ENCODE data around the gene ZNHIT2. TPM values are rescaled to one million over a fixed set of nuclear protein-coding genes. Genes with fewer than 3 reads are reported as not detected.
A peak's percentile ranks its signal among the peaks of the same experiment; 100 is the strongest.

ZNHIT2 gene
- total RNA-seq, 4 donors from 2014 or later = 9.6 to 40.8 (median 12.2) TPM

DNA sequence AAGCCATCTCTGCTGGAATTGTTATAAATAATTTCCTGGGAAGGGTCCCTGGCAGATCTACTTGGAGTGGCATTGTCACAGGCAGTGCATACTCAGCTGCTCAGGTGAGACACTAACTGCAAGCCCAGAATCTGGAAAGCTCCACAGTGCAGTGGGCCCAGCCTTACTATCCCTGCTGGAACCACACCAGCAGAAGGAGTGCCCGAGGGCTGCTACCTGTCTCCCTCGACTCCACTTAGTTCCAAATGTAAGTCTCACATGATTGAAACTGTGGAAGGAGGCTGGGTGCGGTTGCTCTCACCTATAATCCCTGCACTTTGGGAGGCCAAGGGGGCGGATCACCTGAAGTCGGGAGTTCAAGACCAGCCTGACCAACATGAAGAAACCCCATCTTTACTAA lies 31.2 kb upstream of the ZNHIT2 start:
- H3K9me3 ChIP-seq = no peaks in the 10 kb centered on the region
- H3K27me3 ChIP-seq = no peaks in the 10 kb centered on the region
- WGBS, 2 donors (ENCODE audit: low coverage in 1 of 2) = 77 to 81% methylated on average over 3 to 5 of the region's 5 CpGs
- intact Hi-C loops (cut with DNase I; ENCODE audit: low total_unique reads) = no loop called here
- peaks cover 8 to 15% (median 10%) of the 10 kb centered on the region in 4 donors for H3K4me1 ChIP-seq
- H3K36me3 ChIP-seq = no peaks in the 10 kb centered on the region
- no peak overlapping the region for H3K27ac ChIP-seq
- no peak for TF ChIP-seq POLR2A (IDR thresholded peaks at IDR 0.05)
- TF ChIP-seq POLR2AphosphoS5 (IDR thresholded peaks at IDR 0.05) = no peak
- TF ChIP-seq, protein P1, sequence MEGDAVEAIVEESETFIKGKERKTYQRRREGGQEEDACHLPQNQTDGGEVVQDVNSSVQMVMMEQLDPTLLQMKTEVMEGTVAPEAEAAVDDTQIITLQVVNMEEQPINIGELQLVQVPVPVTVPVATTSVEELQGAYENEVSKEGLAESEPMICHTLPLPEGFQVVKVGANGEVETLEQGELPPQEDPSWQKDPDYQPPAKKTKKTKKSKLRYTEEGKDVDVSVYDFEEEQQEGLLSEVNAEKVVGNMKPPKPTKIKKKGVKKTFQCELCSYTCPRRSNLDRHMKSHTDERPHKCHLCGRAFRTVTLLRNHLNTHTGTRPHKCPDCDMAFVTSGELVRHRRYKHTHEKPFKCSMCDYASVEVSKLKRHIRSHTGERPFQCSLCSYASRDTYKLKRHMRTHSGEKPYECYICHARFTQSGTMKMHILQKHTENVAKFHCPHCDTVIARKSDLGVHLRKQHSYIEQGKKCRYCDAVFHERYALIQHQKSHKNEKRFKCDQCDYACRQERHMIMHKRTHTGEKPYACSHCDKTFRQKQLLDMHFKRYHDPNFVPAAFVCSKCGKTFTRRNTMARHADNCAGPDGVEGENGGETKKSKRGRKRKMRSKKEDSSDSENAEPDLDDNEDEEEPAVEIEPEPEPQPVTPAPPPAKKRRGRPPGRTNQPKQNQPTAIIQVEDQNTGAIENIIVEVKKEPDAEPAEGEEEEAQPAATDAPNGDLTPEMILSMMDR (IDR thresholded peaks at IDR 0.05) = no peak
- TF ChIP-seq EP300 (IDR thresholded peaks at IDR 0.05; ENCODE audit: low read depth) = no peak
- H3K4me3 ChIP-seq = no peak overlapping the region
- in situ Hi-C loops (cut with MboI; ENCODE audit: low pct_ligation_motif_present in 1 of 4, low pct_unique_long_range_greater_than_20kb in 1 of 4, low sequenced_read_pairs in 3 of 4) = no loop called here
- no peak for DNase-seq

DNA sequence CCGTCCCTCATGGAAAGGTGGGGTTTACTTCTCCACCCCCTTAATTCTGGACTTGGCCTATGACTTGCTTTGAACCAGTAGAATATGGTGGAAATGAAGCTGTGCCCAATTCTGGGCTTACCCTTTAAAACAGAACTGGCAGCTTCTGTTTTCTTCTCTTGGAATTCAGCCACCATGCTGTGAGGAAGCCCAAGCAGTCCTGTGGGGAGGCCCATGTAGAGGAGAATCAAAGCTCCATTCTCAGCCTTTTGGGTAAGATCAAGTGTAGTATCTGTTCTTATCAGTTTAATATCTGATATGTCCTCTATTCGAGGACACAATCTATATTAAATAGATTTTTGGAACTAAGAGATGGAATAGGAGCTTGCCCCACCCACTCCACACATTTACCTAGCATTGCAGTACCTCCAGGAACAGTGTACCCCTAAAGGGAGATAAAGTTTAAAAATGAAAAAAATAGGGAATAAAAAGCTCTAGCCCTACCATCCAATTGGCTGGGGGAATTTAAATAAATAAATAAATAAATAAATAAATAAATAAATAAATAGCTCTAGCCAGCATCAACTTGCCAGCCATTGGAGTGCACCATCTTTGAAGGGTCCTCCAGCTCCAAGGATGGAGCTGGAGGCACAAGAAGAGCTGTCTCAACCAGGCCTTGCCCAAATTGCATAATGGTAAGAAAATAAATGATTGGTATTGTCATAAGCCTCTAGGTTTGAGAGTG lies 30.0 kb upstream of the ZNHIT2 start:
- H3K27ac ChIP-seq = no peak overlapping the region
- WGBS, 2 donors (ENCODE audit: low coverage in 1 of 2) = 73 to 80% methylated on average over 2 of the region's 2 CpGs
- no peaks in the 10 kb centered on the region for H3K36me3 ChIP-seq
- H3K4me1 ChIP-seq = peaks cover 8 to 15% (median 10%) of the 10 kb centered on the region in 4 donors
- H3K27me3 ChIP-seq = no peaks in the 10 kb centered on the region
- no peak for DNase-seq
- no peak overlapping the region for H3K4me3 ChIP-seq
- H3K9me3 ChIP-seq = no peaks in the 10 kb centered on the region
- in situ Hi-C loops (cut with MboI; ENCODE audit: low pct_ligation_motif_present in 1 of 4, low pct_unique_long_range_greater_than_20kb in 1 of 4, low sequenced_read_pairs in 3 of 4) = no loop called here
- TF ChIP-seq POLR2AphosphoS5 (IDR thresholded peaks at IDR 0.05) = no peak
- no peak for TF ChIP-seq POLR2A (IDR thresholded peaks at IDR 0.05)
- no peak for TF ChIP-seq EP300 (IDR thresholded peaks at IDR 0.05; ENCODE audit: low read depth)
- TF ChIP-seq, protein P1 (IDR thresholded peaks at IDR 0.05) = no peak
- intact Hi-C loops (cut with DNase I; ENCODE audit: low total_unique reads) = no loop called here

DNA sequence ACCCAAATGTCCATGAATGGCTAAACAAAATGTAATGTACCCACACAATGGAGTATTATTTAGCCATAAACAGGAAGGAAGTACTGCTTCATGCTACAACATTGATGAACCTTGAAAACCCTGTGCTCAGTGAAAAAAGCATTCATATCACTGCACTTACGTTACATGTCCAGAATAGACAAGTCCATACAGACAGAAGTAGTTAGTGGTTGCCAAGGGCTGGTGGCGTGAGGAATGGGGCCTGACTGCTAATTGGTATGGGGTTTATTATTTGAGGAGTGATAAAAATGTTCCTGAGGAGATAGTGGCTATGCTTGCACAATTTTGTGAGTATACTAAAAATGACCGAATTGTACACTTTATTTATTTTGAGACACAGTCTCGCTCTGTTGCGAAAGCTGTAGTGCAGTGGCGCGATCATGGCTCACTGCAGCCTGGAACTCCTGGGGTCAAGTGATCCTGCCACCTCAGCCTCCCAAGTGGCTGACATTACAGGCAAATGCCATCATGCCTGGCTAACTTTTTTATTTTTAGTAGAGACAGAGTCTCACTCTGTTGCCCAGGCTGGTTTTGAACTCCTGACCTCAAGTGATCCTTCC lies 24.5 kb upstream of the ZNHIT2 start:
- H3K4me1 ChIP-seq = peaks cover 0 to 4% (median 0%) of the 10 kb centered on the region in 4 donors
- H3K36me3 ChIP-seq = no peaks in the 10 kb centered on the region
- intact Hi-C loops (cut with DNase I; ENCODE audit: low total_unique reads) = no loop called here
- in situ Hi-C loops (cut with MboI; ENCODE audit: low pct_ligation_motif_present in 1 of 4, low pct_unique_long_range_greater_than_20kb in 1 of 4, low sequenced_read_pairs in 3 of 4) = no loop called here
- 79 to 96% methylated on average over 5 to 7 of the region's 7 CpGs for WGBS, 2 donors (ENCODE audit: low coverage in 1 of 2)
- H3K27ac ChIP-seq = no peak overlapping the region
- H3K4me3 ChIP-seq = no peak overlapping the region
- H3K27me3 ChIP-seq = no peaks in the 10 kb centered on the region
- H3K9me3 ChIP-seq = no peaks in the 10 kb centered on the region
- TF ChIP-seq EP300 (IDR thresholded peaks at IDR 0.05; ENCODE audit: low read depth) (no peak), POLR2AphosphoS5 (IDR thresholded peaks at IDR 0.05) (no peak)
- no peak for DNase-seq

DNA sequence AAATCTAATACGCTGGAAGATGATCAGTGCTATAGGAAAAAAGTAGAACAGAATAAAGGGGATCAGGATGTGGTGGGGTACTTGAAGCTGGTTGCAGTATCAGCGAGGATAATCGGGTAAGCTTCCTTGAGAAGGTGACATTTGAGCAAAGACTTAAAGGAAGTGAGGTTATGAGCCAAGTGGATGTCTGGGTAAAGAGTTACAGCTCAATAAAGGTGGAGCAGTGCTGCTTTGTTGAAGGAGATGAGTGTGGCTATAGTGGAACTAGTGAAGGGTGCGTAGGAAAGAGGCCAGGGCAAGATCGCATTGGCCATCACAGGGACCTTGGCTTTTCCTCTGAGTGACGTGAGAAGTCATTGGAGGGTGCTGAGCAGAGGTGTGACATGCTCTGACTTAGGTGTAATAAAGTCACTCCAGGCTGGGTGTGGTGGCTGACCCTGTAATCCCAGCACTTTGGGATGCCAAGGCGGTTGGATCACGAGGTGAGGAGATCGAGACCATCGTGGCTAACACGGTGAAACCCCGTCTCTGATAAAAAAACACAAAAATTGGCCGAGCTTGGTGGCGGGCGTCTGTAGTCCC lies 19.1 kb upstream of the ZNHIT2 start:
- peak; percentile 63 for DNase-seq
- Histone ChIP-seq H3K36me3 (peaks cover 0 to 8% (median 2%) of the 10 kb centered on the region in 4 donors), H3K27me3 (no peaks in the 10 kb centered on the region), H3K4me1 (peaks cover 17 to 39% (median 31%) of the 10 kb centered on the region in 4 donors), H3K9me3 (no peaks in the 10 kb centered on the region), H3K4me3 (no peak overlapping the region), H3K27ac (peak overlapping the region; percentile 94 to 97 (median 95))
- in situ Hi-C loops (cut with MboI; ENCODE audit: low pct_ligation_motif_present in 1 of 4, low pct_unique_long_range_greater_than_20kb in 1 of 4, low sequenced_read_pairs in 3 of 4) (loop anchor here in 1 of 4 donors (10.0 kb wide), 1 partner anchor 48 kb away; the partner anchor contains the start of gene CAPN1), intact Hi-C loops (cut with DNase I; ENCODE audit: low total_unique reads) (no loop called here)
- TF ChIP-seq POLR2AphosphoS5 (IDR thresholded peaks at IDR 0.05) = peak in 2 of 3 donors; percentile 63 to 70
- no peak for TF ChIP-seq EP300 (IDR thresholded peaks at IDR 0.05; ENCODE audit: low read depth)
- TF ChIP-seq POLR2A (IDR thresholded peaks at IDR 0.05) = peak; percentile 55
- TF ChIP-seq, protein P1 (IDR thresholded peaks at IDR 0.05) = no peak
- WGBS, 2 donors (ENCODE audit: low coverage in 1 of 2) = 64 to 100% methylated on average over 1 to 15 of the region's 15 CpGs
